Sigmoid colon (tissue), 7 donors: ENCODE measurements around the gene CTBP2. TPM values are rescaled to one million over a fixed set of nuclear protein-coding genes. Genes with fewer than 3 reads are reported as not detected.
A peak's percentile ranks its signal among the peaks of the same experiment; 100 is the strongest.
"Not testable (repeated sequence)": the region's sequence is repeated elsewhere in the genome, so short reads cannot be mapped to it uniquely, and the experiment has no call there.

Experiments
- DNase-seq: peaks from one replicate; pipeline ENCODE4 v3.0.0-alpha.2; 2019
- H3K27ac ChIP-seq, 4 donors: fragments of 200-600 bp; sonication (generic); one replicate each; pipeline ENCODE4 v1.5.1; 2016 to 2019; ENCODE audit warnings: mild to moderate bottlenecking in 1 of 4
- H3K27me3 ChIP-seq, 3 donors: fragments of 200-600 bp; sonication (generic); one replicate each; pipeline ENCODE4 v1.5.1; 2019; ENCODE audit warnings: mild to moderate bottlenecking in 1 of 3
- H3K36me3 ChIP-seq, 4 donors: fragments of 200-600 bp; sonication (generic); one replicate each; pipeline ENCODE4 v1.5.1; 2016 to 2019
- H3K4me1 ChIP-seq, 4 donors: fragments of 200-600 bp; sonication (generic); one replicate each; pipeline ENCODE4 v1.5.1; 2017 to 2019
- H3K4me3 ChIP-seq, 4 donors: fragments of 200-600 bp; sonication (generic); one replicate each; pipeline ENCODE4 v1.5.1; 2017 to 2019; ENCODE audit warnings: mild to moderate bottlenecking in 2 of 4, moderate library complexity in 1 of 4
- H3K9me3 ChIP-seq, 4 donors: fragments of 200-600 bp in 3 of 4; sonication (generic) in 3 of 4; one replicate each; pipeline versions ENCODE4 v1.5.1 to v1.6.1; 2013 to 2019
- EP300 ChIP-seq, 4 donors: sonication (generic); formaldehyde crosslinking; IDR thresholded peaks; one replicate each; pipeline ENCODE4 v1.6.1; 2017; ENCODE audit warnings: antibody characterized with exemption in 4 of 4
- POLR2A ChIP-seq, 2 donors: fragments of 450-650 bp; IDR thresholded peaks; one replicate each; pipeline ENCODE4 v1.6.1; 2016; ENCODE audit warnings: antibody characterized with exemption in 2 of 2, mild to moderate bottlenecking in 2 of 2, moderate library complexity in 2 of 2
- POLR2AphosphoS5 ChIP-seq, 4 donors: sonication (generic); formaldehyde crosslinking; IDR thresholded peaks; one replicate each; pipeline ENCODE4 v1.6.1; 2017; ENCODE audit warnings: antibody characterized with exemption in 4 of 4
- WGBS, 2 donors: extraction: QIAGEN DNeasy Blood & Tissue Kit; methylation state at CpG; one replicate each; pipeline ENCODE4 v1.1.7; 2013; 5-methylcytosine and 5-hydroxymethylcytosine counted together
- intact Hi-C: fragments of 100-400 bp; cut with DNase I; formaldehyde crosslinking; loops from one replicate; pipeline ENCODE4 v1.15.1; 2023
- polyA plus RNA-seq, 3 donors: library from polyadenylated mRNA; stranded (reverse); fragments of 200-250 nt; gene quantifications; one replicate each; pipeline ENCODE4 v1.2.3, GENCODE V29; 2013
- total RNA-seq, 4 donors: library from RNA; depleted of rRNA; stranded (reverse); fragments of >200 nt; gene quantifications; one replicate each; pipeline ENCODE4 v1.1.0, GENCODE V29; 2016
- TF ChIP-seq, protein P1 (sequence below), 4 experiments: fragments of 450-650 bp in 3 of 4; fragments of 200-600 bp in 1 of 4; IDR thresholded peaks; one replicate each; pipeline ENCODE4 v1.5.1; 2016 to 2019; ENCODE audit warnings: antibody characterized with exemption in 4 of 4, mild to moderate bottlenecking in 3 of 4, moderate library complexity in 2 of 4
- donor health status: healthy with polysubstance abuse.
- donor health status: Bipolar disorder and iron deficiency.
- donor health status: healthy.

The CTBP2 gene
- total and polyA plus RNA-seq, 7 donors: 31.2 to 62.4 (median 52.0) TPM

DNA sequence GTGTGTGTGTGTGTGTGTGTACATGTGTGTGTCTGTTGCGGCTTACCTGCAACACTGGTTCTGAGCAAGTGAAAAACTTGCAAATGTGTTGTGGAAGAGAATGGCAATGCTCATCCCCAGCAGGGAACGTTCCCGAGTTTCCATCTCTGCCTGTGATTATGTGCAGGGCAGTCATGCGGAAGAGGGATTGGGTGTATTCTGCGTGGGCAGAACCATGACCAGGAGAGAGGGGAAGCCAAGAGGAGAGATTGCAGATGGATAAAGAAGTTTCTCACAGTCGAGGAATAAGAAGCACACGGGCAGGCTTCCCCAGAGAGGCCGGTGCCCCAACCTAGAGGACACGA, 99.9 kb downstream of the CTBP2 start:
- Histone ChIP-seq H3K27me3 (no peaks in the 10 kb centered on the region), H3K36me3 (no peaks in the 10 kb centered on the region), H3K4me3 (peak overlapping the region in 3 of 4 donors; percentile 4 to 21 (median 14)), H3K9me3 (no peaks in the 10 kb centered on the region), H3K4me1 (peaks cover 0 to 100% (median 100%) of the 10 kb centered on the region in 4 donors), H3K27ac (peak overlapping the region; percentile 78 to 96 (median 84))
- DNase-seq: no peak
- WGBS, 2 donors: 57 to 66% methylated on average over 9 of the region's 9 CpGs
- intact Hi-C loops: loop anchor here (2.0 to 10.0 kb wide), 3 partner anchors 68 to 536 kb away; no protein-coding TSS in a partner anchor
- TF ChIP-seq POLR2AphosphoS5 (IDR thresholded peaks at IDR 0.05) (peak in 2 of 4 donors; percentile 1 to 57), EP300 (IDR thresholded peaks at IDR 0.05) (peak in 1 of 4 donors; percentile 64), POLR2A (IDR thresholded peaks at IDR 0.05) (no peak)
- TF ChIP-seq, protein P1, sequence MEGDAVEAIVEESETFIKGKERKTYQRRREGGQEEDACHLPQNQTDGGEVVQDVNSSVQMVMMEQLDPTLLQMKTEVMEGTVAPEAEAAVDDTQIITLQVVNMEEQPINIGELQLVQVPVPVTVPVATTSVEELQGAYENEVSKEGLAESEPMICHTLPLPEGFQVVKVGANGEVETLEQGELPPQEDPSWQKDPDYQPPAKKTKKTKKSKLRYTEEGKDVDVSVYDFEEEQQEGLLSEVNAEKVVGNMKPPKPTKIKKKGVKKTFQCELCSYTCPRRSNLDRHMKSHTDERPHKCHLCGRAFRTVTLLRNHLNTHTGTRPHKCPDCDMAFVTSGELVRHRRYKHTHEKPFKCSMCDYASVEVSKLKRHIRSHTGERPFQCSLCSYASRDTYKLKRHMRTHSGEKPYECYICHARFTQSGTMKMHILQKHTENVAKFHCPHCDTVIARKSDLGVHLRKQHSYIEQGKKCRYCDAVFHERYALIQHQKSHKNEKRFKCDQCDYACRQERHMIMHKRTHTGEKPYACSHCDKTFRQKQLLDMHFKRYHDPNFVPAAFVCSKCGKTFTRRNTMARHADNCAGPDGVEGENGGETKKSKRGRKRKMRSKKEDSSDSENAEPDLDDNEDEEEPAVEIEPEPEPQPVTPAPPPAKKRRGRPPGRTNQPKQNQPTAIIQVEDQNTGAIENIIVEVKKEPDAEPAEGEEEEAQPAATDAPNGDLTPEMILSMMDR (IDR thresholded peaks at IDR 0.05): no peak

DNA sequence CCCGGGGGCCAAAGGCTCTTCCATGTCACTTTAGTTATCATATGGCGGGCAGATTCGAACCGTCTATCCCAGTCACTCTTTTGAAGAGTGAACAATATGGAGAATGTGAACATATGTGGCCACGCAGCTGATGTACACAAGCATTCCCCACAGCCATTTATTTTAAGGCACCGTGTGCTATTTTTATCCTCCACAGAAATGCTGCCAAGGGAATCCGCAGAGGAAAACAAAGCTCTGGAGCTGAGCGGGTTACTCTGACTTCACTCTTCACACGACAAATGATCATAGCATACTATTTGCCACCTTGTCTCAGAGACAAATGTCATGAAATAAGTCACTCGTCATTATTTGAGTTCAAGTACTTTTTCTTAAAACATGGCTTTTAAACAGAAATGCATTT, 100.3 kb downstream of the CTBP2 start:
- no peaks in the 10 kb centered on the region for H3K36me3 ChIP-seq
- H3K4me3 ChIP-seq: no peak overlapping the region
- TF ChIP-seq POLR2AphosphoS5 (IDR thresholded peaks at IDR 0.05) (no peak), EP300 (IDR thresholded peaks at IDR 0.05) (no peak), POLR2A (IDR thresholded peaks at IDR 0.05) (no peak)
- TF ChIP-seq, protein P1 (IDR thresholded peaks at IDR 0.05): no peak
- H3K27ac ChIP-seq: peak overlapping the region; percentile 78 to 96 (median 84)
- no peaks in the 10 kb centered on the region for H3K27me3 ChIP-seq
- DNase-seq: no peak
- WGBS, 2 donors: 78 to 82% methylated on average over 10 of the region's 10 CpGs
- H3K9me3 ChIP-seq: no peaks in the 10 kb centered on the region
- H3K4me1 ChIP-seq: peaks cover 0 to 100% (median 100%) of the 10 kb centered on the region in 4 donors
- intact Hi-C loops: loop anchor here (2.0 to 10.0 kb wide), 3 partner anchors 67 to 535 kb away; no protein-coding TSS in a partner anchor

DNA sequence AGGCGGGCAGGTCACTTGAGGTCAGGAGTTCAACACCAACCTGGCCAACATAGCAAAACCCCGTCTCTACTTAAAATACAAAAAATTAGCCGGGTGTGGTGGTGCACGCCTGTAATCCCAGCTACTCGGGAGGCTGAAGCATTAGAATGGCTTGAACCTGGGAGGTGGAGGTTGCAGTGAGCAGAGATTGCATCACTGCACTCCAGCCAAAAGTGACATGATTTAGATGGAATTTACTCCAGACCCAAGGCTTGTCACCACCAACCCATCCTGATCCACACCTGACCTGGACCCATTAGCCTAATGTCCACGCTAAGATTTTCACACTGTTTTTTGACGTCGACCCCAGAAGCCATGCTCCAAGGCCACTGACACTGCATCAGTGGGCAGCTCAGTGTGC, 101.0 kb downstream of the CTBP2 start:
- H3K9me3 ChIP-seq, H3K27me3 ChIP-seq, H3K36me3 ChIP-seq, H3K4me3 ChIP-seq, DNase-seq: not testable (repeated sequence)
- Histone ChIP-seq H3K4me1 (peaks cover 0 to 100% (median 99%) of the 10 kb centered on the region in 4 donors), H3K27ac (peak overlapping the region; percentile 78 to 96 (median 88))
- intact Hi-C loops: loop anchor here (5.0 kb wide), 1 partner anchor 88 kb away; no protein-coding TSS in a partner anchor
- WGBS, 2 donors: 94 to 95% methylated on average over 8 of the region's 8 CpGs

DNA sequence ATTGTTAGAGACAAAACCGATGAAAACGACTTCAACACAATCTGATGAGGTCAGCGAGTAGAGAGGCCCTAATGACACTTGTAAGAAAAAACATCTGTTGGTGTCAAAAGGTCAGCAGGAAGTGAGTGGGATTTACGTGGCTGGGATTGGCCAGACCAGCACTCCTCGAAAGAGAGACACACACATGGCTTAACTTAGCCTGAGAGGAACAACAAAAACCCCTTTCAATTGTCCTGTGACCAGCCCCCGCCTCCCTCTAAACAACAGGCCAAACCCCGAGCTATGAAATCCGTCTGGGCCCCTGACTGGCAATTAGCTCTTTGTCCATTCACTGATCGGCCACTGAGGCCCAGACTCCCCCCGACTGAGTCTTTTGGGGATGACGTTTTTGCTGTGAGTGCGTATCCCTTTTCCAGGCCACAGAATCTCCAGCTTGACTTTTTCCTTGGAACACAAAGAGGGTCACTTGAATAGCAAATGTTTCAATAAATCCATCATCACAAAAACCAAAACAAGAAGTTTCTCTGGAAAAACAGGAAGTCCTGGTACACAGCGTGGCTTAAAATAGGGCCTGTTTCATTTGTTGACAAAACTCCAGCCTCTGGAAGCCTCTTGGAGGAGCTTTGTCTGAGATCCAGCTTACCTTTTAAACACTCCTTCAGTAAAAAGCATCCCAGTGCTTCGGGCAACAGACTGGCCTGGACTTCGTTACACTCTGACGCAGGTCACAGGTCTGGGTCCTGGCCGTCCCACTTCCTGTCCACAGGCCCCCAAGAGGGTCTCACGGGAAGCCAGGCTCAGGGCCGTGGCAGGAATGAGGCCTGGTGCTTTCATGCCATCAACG, 103.0 kb downstream of the CTBP2 start:
- Histone ChIP-seq H3K27ac (peak overlapping the region; percentile 78 to 96 (median 88)), H3K4me3 (peak overlapping the region in 1 of 4 donors; percentile 2), H3K9me3 (no peaks in the 10 kb centered on the region), H3K4me1 (peaks cover 0 to 93% (median 90%) of the 10 kb centered on the region in 4 donors), H3K36me3 (no peaks in the 10 kb centered on the region), H3K27me3 (no peaks in the 10 kb centered on the region)
- intact Hi-C loops: loop anchor here (5.0 kb wide), 1 partner anchor 90 kb away; no protein-coding TSS in a partner anchor
- WGBS, 2 donors: 38 to 41% methylated on average over 20 of the region's 20 CpGs
- peak; percentile 96 for DNase-seq
- TF ChIP-seq POLR2A (IDR thresholded peaks at IDR 0.05): no peak
- TF ChIP-seq, protein P1 (IDR thresholded peaks at IDR 0.05): no peak
- peak in 1 of 4 donors; percentile 26 for TF ChIP-seq EP300 (IDR thresholded peaks at IDR 0.05)
- TF ChIP-seq POLR2AphosphoS5 (IDR thresholded peaks at IDR 0.05): peak; percentile 37 to 75 (median 60)
